ENCODE measurements around the gene TXNL4A.

Gene TXNL4A

GRCh38 chr18:79982736-79983135 lies 5.6 kb downstream of the TXNL4A start:
- TF ChIP-seq CTCF (conservative IDR thresholded peaks at IDR 0.05) (no peak), ZFX (IDR thresholded peaks at IDR 0.05) (no peak)
- no peak overlapping the region for H3K27ac ChIP-seq

GRCh38 chr18:79980585-79980984 lies 7.8 kb downstream of the TXNL4A start:
- TF ChIP-seq CTCF (conservative IDR thresholded peaks at IDR 0.05) (no peak), ZFX (IDR thresholded peaks at IDR 0.05) (no peak)
- no peak overlapping the region for H3K27ac ChIP-seq

GRCh38 chr18:79979843-79980242 lies 8.5 kb downstream of the TXNL4A start:
- no peak for TF ChIP-seq CTCF (conservative IDR thresholded peaks at IDR 0.05)
- TF ChIP-seq ZFX (IDR thresholded peaks at IDR 0.05), result no peak
- H3K27ac ChIP-seq, result no peak overlapping the region

- TF ChIP-seq ZFX (IDR thresholded peaks at IDR 0.05) (no peak), CTCF (conservative IDR thresholded peaks at IDR 0.05) (no peak)
- no peak overlapping the region for H3K27ac ChIP-seq
These were observed 12.2 kb downstream of the TXNL4A start for GRCh38 chr18:79975985-79976680.

- no peak overlapping the region for H3K27ac ChIP-seq
- TF ChIP-seq ZFX (IDR thresholded peaks at IDR 0.05) (no peak), CTCF (conservative IDR thresholded peaks at IDR 0.05) (no peak)
These were observed 13.3 kb downstream of the TXNL4A start for GRCh38 chr18:79975043-79975442.

- TF ChIP-seq CTCF (conservative IDR thresholded peaks at IDR 0.05) (no peak), ZFX (IDR thresholded peaks at IDR 0.05) (no peak)
- H3K27ac ChIP-seq, result no peak overlapping the region
These were observed 14.2 kb downstream of the TXNL4A start for GRCh38 chr18:79974025-79974654.

- no peak for TF ChIP-seq ZFX (IDR thresholded peaks at IDR 0.05)
- no peak for TF ChIP-seq CTCF (conservative IDR thresholded peaks at IDR 0.05)
- H3K27ac ChIP-seq, result no peak overlapping the region
These were observed 14.8 kb downstream of the TXNL4A start for GRCh38 chr18:79973517-79973916.
